WERI-Rb-1 (cell line): ENCODE results near the gene EPB41L4B.

Experiments used
- DNase-seq: peaks from one replicate; pipeline ENCODE4 v3.0.0-alpha.2; 2020
- H3K27ac ChIP-seq: fragments of 250-450 bp; sonication (Bioruptor Pico); 2 replicates; pipeline ENCODE4 v1.5.1; 2020; ENCODE audit warnings: mild to moderate bottlenecking, moderate library complexity
- H3K27me3 ChIP-seq: fragments of 250-450 bp; sonication (Bioruptor Pico); 2 replicates; pipeline ENCODE4 v1.5.1; 2021; ENCODE audit warnings: mild to moderate bottlenecking, low read depth, moderate library complexity; ENCODE audit not compliant: insufficient read depth, severe bottlenecking
- H3K36me3 ChIP-seq: fragments of 250-450 bp; sonication (Bioruptor Pico); 2 replicates; pipeline ENCODE4 v1.5.1; 2020; ENCODE audit warnings: mild to moderate bottlenecking, moderate library complexity
- H3K4me3 ChIP-seq: 2 replicates; pipeline ENCODE4 v1.5.1; 2011; ENCODE audit warnings: low read depth, mild to moderate bottlenecking, control low read depth, low read length
- H3K9me3 ChIP-seq: fragments of 250-450 bp; sonication (Bioruptor Pico); 2 replicates; pipeline ENCODE4 v1.5.1; 2021; ENCODE audit warnings: mild to moderate bottlenecking, moderate library complexity; ENCODE audit not compliant: severe bottlenecking
- TF ChIP-seq, protein P1 (sequence below): IDR thresholded peaks from 2 replicates; pipeline ENCODE4 v1.5.1; 2011; ENCODE audit warnings: low read depth, mild to moderate bottlenecking, control low read depth, inconsistent platforms, low read length

Gene EPB41L4B

DNA sequence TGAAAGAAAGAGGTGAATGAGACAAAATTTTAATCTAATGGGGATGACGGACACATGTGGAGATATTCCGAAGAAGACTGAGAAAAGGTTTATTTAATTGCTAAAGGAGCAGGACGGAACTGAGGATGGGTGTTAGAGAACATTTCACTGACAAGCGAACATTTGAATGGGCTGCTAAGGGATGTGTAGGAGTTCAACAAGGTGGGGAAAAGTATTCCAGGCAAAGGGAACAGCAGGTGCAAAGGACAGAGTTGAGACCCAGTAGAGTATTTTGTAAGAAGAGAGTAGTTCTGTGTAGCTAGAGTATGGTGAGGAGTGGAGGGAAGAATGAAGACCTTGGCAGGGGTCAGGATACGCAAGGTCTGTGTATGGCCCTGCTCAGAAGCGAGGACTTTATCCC, 106.4 kb downstream of the EPB41L4B start:
- no peak for DNase-seq
- TF ChIP-seq, protein P1, sequence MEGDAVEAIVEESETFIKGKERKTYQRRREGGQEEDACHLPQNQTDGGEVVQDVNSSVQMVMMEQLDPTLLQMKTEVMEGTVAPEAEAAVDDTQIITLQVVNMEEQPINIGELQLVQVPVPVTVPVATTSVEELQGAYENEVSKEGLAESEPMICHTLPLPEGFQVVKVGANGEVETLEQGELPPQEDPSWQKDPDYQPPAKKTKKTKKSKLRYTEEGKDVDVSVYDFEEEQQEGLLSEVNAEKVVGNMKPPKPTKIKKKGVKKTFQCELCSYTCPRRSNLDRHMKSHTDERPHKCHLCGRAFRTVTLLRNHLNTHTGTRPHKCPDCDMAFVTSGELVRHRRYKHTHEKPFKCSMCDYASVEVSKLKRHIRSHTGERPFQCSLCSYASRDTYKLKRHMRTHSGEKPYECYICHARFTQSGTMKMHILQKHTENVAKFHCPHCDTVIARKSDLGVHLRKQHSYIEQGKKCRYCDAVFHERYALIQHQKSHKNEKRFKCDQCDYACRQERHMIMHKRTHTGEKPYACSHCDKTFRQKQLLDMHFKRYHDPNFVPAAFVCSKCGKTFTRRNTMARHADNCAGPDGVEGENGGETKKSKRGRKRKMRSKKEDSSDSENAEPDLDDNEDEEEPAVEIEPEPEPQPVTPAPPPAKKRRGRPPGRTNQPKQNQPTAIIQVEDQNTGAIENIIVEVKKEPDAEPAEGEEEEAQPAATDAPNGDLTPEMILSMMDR = no peak
- H3K9me3 ChIP-seq = peaks cover 3% of the 10 kb centered on the region
- H3K27me3 ChIP-seq = no peaks in the 10 kb centered on the region
- no peak overlapping the region for H3K27ac ChIP-seq
- H3K36me3 ChIP-seq = no peaks in the 10 kb centered on the region
- H3K4me3 ChIP-seq = no peak overlapping the region

DNA sequence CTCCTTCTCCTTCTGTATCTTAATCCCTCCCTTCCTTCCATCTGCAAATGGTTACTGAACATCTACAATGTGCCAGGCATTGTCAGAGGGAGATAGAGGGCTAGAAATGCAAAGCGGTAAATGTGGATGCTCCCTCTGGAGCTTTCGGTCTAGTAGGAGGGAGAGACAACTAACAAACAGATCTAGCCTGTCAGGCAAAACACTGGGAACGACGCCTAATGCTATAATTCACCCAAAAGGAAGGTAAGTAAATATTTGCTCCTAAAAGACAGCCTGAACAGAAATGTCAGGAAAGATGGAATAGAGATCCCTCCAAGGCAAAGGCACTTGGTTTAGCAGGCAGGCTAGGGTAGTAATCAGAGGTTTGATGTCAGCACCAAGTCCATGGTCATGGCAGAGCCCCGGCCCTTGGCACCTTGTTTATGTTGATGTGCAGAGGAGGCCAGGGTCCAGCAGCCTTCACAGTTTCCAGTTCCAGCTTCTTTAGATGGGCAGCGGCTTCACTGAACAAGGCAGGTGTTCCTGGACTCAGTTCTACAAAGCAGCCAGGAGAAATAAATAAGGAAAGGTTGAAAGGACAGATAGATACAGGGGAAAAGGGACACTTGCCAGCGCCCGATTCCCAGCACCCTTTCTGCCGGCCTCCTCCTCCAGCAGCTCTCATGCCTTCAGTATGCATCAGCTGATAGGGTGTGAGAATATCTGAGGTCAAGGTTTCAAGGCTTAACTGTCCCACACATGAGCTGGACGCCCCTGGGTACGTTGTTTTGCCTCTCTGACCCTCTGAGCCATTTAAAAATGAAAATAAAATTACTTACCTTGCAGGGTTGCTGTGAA, 107.4 kb downstream of the EPB41L4B start:
- Histone ChIP-seq H3K4me3 (no peak overlapping the region), H3K36me3 (no peaks in the 10 kb centered on the region), H3K27me3 (no peaks in the 10 kb centered on the region), H3K9me3 (peaks cover 3% of the 10 kb centered on the region), H3K27ac (no peak overlapping the region)
- no peak for DNase-seq
- TF ChIP-seq, protein P1 = no peak

DNA sequence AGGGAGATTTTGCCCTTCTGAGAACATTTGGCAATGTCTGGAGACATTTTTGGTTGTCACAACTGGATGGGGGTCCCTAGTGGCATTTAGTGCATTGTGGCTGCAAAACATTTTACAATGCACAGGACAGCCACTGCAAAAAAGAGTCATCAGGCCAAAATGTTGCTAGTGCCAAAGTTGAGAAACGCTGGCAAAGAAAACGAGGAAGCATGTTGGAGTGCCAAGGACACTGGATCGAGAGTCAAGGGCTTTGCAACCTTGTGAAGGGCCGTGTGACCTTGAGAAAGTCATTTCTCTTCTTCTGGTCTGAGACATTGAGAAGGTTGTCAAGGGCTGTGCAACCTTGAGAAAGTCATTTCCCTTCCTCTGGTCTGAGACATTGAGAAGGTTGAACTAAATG, 108.1 kb downstream of the EPB41L4B start:
- H3K27ac ChIP-seq = no peak overlapping the region
- peaks cover 3% of the 10 kb centered on the region for H3K9me3 ChIP-seq
- TF ChIP-seq, protein P1 = no peak
- no peak overlapping the region for H3K4me3 ChIP-seq
- H3K36me3 ChIP-seq = no peaks in the 10 kb centered on the region
- no peak for DNase-seq
- no peaks in the 10 kb centered on the region for H3K27me3 ChIP-seq

DNA sequence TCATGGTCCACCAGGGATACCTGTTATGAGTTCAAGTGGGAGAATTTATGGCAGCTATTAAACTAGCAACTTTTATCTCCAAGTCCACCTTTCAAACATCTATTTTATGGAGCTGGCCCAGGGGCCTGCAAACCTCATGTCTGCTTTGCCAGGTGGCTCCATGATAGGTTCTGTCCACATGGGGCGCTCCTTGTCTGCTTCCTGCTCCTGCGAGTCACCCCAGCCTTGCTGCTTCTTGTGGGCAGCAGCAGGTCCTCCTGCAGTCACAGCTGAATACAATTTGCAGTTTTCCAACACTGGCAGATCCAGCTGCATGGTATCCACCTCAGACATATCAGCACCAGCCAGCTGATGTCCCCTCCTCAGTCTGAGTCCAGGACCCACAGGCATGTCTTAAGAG, 114.2 kb downstream of the EPB41L4B start:
- TF ChIP-seq, protein P1 = peak; percentile 37; the same call in 1 of the 2 replicates
- no peak overlapping the region for H3K4me3 ChIP-seq
- peak; percentile 36 for DNase-seq

DNA sequence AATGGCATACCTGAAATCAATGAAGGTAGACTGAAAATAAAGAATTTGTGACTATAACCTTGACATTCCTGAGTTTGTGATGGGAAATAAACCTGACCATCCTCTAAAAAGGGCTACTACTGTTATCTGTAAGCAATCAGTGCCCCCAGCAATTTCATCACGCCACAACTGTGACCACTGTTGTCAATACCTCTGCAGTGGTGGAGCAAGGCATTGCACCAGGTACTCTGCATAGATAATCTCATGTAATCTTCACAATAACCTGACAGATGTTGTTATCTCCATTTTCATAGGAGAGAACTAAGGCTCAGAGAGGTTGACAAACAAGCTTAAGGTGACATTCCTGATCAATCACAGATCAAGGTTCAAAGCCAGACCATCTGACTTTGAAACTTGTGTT, 115.3 kb downstream of the EPB41L4B start:
- Histone ChIP-seq H3K9me3 (no peaks in the 10 kb centered on the region), H3K27ac (no peak overlapping the region), H3K4me3 (no peak overlapping the region), H3K27me3 (no peaks in the 10 kb centered on the region), H3K36me3 (no peaks in the 10 kb centered on the region)
- no peak for DNase-seq
- TF ChIP-seq, protein P1 = 0 out of 2 replicates have a peak, but pooled peaks have one; percentile 15

More for the DNA sequence above, 114.2 kb downstream of the EPB41L4B start:
- Histone ChIP-seq H3K36me3 (no peaks in the 10 kb centered on the region), H3K27ac (no peak overlapping the region), H3K9me3 (no peaks in the 10 kb centered on the region), H3K27me3 (no peaks in the 10 kb centered on the region)
